Endothelial cell (in vitro differentiated cells): ENCODE data around the gene INIP. TPM values are rescaled to one million over a fixed set of nuclear protein-coding genes. Genes with fewer than 3 reads are reported as not detected.
"Not testable (repeated sequence)": the region's sequence is repeated elsewhere in the genome, so short reads cannot be mapped to it uniquely, and the experiment has no call there.

Experiments used
- DNase-seq: peaks from one replicate; pipeline ENCODE4 v3.0.0; 2021; ENCODE audit warnings: low spot score
- H3K27ac Mint-ChIP-seq: one replicate; pipeline ENCODE4 v1.8.0; 2021; ENCODE audit warnings: mixed read lengths, inconsistent platforms; ENCODE audit not compliant: unreplicated experiment
- H3K27me3 Mint-ChIP-seq: one replicate; pipeline ENCODE4 v1.8.0; 2021; ENCODE audit warnings: mild to moderate bottlenecking, moderate library complexity, mixed read lengths, inconsistent platforms; ENCODE audit not compliant: unreplicated experiment
- H3K36me3 Mint-ChIP-seq: one replicate; pipeline ENCODE4 v1.8.0; 2021; ENCODE audit warnings: mild to moderate bottlenecking, low read depth, mixed read lengths, inconsistent platforms; ENCODE audit not compliant: unreplicated experiment
- H3K4me1 Mint-ChIP-seq: one replicate; pipeline ENCODE4 v1.8.0; 2021; ENCODE audit warnings: mild to moderate bottlenecking, mixed read lengths, inconsistent platforms; ENCODE audit not compliant: unreplicated experiment
- H3K4me3 Mint-ChIP-seq: one replicate; pipeline ENCODE4 v1.8.0; 2021; ENCODE audit warnings: mild to moderate bottlenecking, mixed read lengths, inconsistent platforms; ENCODE audit not compliant: unreplicated experiment
- H3K9me3 Mint-ChIP-seq: one replicate; pipeline ENCODE4 v1.8.0; 2021; ENCODE audit warnings: mixed read lengths, inconsistent platforms; ENCODE audit not compliant: unreplicated experiment
- total RNA-seq: library from RNA; stranded (reverse); fragmentation: NEBNext Ultra II Directional; extraction: Animal tissue kit (Norgen Biotek cat#: 25700); gene quantifications from one replicate; pipeline ENCODE4 v1.2.1, GENCODE V29; 2021; ENCODE audit not compliant: unreplicated experiment
- TF ChIP-seq, protein P1 (sequence below): fragments of 200-600 bp; sonication (generic); IDR thresholded peaks from one replicate; pipeline ENCODE4 v1.5.0; 2021; ENCODE audit warnings: antibody characterized with exemption; ENCODE audit not compliant: unreplicated experiment

The INIP gene
- total RNA-seq, 1 donor from 2014 or later: 20.8 TPM

- no peaks in the 10 kb centered on the region for H3K27me3 Mint-ChIP-seq
- H3K27ac Mint-ChIP-seq: no peak overlapping the region
- no peak for DNase-seq
- TF ChIP-seq, protein P1, sequence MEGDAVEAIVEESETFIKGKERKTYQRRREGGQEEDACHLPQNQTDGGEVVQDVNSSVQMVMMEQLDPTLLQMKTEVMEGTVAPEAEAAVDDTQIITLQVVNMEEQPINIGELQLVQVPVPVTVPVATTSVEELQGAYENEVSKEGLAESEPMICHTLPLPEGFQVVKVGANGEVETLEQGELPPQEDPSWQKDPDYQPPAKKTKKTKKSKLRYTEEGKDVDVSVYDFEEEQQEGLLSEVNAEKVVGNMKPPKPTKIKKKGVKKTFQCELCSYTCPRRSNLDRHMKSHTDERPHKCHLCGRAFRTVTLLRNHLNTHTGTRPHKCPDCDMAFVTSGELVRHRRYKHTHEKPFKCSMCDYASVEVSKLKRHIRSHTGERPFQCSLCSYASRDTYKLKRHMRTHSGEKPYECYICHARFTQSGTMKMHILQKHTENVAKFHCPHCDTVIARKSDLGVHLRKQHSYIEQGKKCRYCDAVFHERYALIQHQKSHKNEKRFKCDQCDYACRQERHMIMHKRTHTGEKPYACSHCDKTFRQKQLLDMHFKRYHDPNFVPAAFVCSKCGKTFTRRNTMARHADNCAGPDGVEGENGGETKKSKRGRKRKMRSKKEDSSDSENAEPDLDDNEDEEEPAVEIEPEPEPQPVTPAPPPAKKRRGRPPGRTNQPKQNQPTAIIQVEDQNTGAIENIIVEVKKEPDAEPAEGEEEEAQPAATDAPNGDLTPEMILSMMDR: no peak
- no peaks in the 10 kb centered on the region for H3K9me3 Mint-ChIP-seq
- no peaks in the 10 kb centered on the region for H3K4me1 Mint-ChIP-seq
- H3K4me3 Mint-ChIP-seq: no peak overlapping the region
- no peaks in the 10 kb centered on the region for H3K36me3 Mint-ChIP-seq
Measured at GRCh38 chr9:112728401-112728800, 10.5 kb upstream of the INIP start.

GRCh38 chr9:112726428-112726827 lies 8.5 kb upstream of the INIP start:
- DNase-seq: no peak
- Mint-ChIP-seq H3K9me3 (no peaks in the 10 kb centered on the region), H3K36me3 (no peaks in the 10 kb centered on the region), H3K27ac (no peak overlapping the region), H3K4me3 (no peak overlapping the region), H3K27me3 (peaks cover 2% of the 10 kb centered on the region), H3K4me1 (no peaks in the 10 kb centered on the region)
- TF ChIP-seq, protein P1: no peak

GRCh38 chr9:112725961-112726360 lies 8.0 kb upstream of the INIP start:
- H3K27ac Mint-ChIP-seq: no peak overlapping the region
- TF ChIP-seq, protein P1: no peak
- no peaks in the 10 kb centered on the region for H3K36me3 Mint-ChIP-seq
- peaks cover 2% of the 10 kb centered on the region for H3K27me3 Mint-ChIP-seq
- H3K4me1 Mint-ChIP-seq: no peaks in the 10 kb centered on the region
- H3K9me3 Mint-ChIP-seq: no peaks in the 10 kb centered on the region
- DNase-seq: no peak
- no peak overlapping the region for H3K4me3 Mint-ChIP-seq

DNA sequence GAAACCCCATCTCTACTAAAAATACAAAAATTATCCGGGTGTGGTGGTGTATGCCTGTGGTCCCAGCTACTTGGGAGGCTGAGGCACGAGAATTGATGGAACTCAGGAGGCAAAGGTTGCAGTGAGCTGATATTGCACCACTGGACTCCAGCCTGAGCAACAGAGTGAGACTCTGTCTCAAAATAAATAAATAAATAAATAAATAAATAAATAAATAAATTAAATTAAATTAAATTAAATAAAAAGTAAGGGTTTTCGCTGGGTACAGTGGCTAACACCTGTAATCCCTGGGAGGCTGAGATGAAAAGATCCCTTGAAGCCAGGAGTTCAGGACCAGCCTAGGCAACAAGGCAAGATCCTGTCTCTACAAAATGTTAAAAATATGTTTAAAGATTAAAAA lies 4.8 kb upstream of the INIP start:
- H3K36me3 Mint-ChIP-seq, H3K27me3 Mint-ChIP-seq, H3K9me3 Mint-ChIP-seq, DNase-seq, H3K4me1 Mint-ChIP-seq, H3K4me3 Mint-ChIP-seq, H3K27ac Mint-ChIP-seq: not testable (repeated sequence)

- Mint-ChIP-seq H3K4me1 (peaks cover 3% of the 10 kb centered on the region), H3K4me3 (no peak overlapping the region), H3K27ac (no peak overlapping the region), H3K27me3 (peaks cover 5% of the 10 kb centered on the region), H3K36me3 (no peaks in the 10 kb centered on the region), H3K9me3 (no peaks in the 10 kb centered on the region)
- no peak for DNase-seq
- TF ChIP-seq, protein P1: no peak
Measured at GRCh38 chr9:112720113-112720780, 2.3 kb upstream of the INIP start.
